Epithelial cell of prostate (primary cell): Measurements from ENCODE around the gene RLF.
A peak's percentile ranks its signal among the peaks of the same experiment; 100 is the strongest.

Experiments
- DNase-seq: peaks from one replicate; pipeline ENCODE4 v3.0.0-alpha.2; 2011; ENCODE audit warnings: low read depth, low spot score
- H3K27ac ChIP-seq: fragments of 450-650 bp; 2 replicates; pipeline ENCODE4 v1.5.1; 2017; ENCODE audit warnings: mild to moderate bottlenecking

RLF gene

GRCh38 chr1:40232444-40232843 is 71.3 kb downstream of the RLF start:
- no peak overlapping the region for H3K27ac ChIP-seq
- DNase-seq, result no peak

DNA sequence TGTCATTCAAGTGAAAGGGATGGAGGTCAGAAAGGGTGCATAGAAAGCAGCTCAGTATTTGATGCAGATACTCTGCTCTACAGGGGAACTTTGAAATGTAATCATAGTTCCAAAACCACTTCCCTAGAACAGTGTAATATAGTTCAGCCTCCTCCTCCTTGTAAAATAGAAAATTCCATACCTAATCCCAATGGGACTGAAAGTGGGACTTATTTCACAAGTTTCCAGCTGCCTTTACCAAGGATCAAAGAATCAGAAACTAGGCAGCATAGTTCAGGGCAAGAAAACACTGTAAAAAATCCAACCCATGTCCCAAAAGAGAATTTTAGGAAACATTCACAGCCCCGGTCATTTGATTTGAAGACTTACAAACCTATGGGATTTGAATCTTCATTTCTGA is 78.4 kb downstream of the RLF start:
- DNase-seq, result no peak
- H3K27ac ChIP-seq, result peak overlapping the region; percentile 89

DNA sequence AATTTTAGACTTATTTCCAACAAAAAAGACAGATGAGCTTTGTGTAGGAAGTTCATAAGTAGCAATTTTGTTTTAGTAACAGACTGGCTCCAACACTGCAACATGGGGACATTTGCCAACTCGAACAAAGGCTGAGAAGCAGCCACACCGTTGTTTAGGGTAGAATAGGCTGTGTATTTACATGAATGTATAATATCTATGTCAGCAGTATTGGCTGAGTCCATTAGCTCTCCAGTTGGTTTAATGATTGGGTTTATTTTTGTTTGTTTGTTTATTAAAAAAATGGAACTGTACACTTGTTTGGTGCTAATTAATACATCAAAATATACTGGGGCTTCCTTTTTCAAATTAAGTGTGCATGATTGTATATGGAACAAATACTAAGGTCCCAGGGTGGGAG is 79.2 kb downstream of the RLF start:
- peak overlapping the region; percentile 89 for H3K27ac ChIP-seq
- DNase-seq, result no peak

DNA sequence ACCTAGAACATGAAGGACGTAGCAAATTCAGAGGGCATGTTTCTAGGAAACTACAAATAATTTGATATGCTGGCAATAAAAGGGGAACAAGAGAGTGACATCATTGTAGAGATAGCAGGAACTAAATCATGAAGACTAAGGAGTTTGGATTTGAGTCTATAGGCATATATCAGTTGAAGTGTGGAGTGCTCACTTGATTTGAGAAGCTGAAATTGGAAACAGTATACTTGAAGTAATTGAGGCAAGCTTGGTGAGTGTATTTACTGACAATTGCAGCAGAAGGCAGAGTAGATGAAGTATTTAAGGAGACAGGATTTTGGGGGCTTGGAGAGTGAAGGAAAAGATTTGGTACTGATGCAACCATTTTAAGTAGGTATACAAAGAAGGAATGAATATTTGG is 80.2 kb downstream of the RLF start:
- no peak for DNase-seq
- H3K27ac ChIP-seq, result peak overlapping the region; percentile 89

DNA sequence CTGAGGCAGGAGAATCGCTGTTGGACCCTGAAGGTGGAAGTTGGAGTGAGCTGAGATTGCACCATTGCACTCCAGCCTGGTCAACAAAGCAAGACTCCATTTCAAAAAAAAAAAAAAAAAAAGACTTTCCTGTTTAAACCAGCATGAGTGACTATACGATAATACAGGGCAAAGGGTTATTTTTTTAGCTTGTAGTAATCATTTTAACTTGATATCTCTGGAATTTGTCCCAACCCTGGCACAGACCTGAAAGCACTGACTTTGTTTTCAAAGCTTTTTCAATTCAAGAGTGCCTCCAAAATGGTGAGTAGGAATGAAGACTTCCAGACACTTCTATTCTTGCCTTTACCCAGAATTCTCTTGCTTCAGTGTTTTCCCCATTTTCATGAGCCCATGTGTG is 82.2 kb downstream of the RLF start:
- peak overlapping the region; percentile 89 for H3K27ac ChIP-seq
- DNase-seq, result no peak

GRCh38 chr1:40244138-40244744 is 83.1 kb downstream of the RLF start:
- DNase-seq, result no peak
- peak overlapping the region; percentile 40 for H3K27ac ChIP-seq

DNA sequence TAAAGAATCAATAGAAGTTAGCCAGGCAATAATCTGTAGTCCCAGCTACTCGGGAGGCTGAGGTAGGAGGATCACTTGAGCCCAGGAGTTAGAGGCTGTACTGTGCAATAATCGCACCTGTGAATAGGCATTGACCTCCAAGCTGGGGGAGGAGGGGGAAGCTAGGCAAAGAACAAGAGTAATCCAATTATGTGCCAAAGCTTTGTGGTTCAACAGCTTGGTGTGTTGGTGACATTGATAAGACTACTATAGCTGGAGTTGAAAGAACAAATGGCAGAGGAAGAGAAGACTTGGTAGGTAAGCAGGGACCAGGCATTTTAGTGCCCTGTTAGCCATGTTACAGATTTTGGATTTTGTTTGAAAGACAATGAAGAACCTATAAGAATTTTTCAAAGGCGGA is 84.5 kb downstream of the RLF start:
- no peak for DNase-seq
- peak overlapping the region; percentile 40 for H3K27ac ChIP-seq

- H3K27ac ChIP-seq, result no peak within 1 kb of the TSS
- DNase-seq, result no peak
Observed at GRCh38 chr1:40247655-40248054, 86.5 kb downstream of the RLF start, which contains the start of gene TMCO2. Gene TMCO2 (plus strand): TSS chr1:40247937. CDS start chr1:40247994, 57 bp downstream.

DNA sequence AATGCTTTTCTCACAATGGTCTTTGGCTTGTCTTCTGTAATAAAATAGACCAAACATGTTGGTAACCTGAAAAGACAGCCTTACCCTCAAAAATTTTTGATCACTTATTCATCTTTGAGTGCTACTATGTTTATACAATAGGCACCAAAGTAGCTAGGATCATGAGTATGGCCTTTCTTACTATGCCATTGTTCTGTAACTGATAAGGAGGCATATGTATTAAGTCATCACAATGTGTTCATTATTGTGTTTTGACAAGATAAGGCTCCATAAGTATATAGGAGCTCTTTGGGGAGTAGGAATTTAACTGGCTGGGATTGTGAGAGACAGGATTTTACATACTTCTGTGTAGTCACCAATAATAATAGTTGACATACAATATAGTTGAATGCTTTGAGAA is 87.2 kb downstream of the RLF start:
- no peak for DNase-seq
- no peak overlapping the region for H3K27ac ChIP-seq

GRCh38 chr1:40251456-40251855 is 90.3 kb downstream of the RLF start:
- no peak for DNase-seq
- no peak overlapping the region for H3K27ac ChIP-seq

DNA sequence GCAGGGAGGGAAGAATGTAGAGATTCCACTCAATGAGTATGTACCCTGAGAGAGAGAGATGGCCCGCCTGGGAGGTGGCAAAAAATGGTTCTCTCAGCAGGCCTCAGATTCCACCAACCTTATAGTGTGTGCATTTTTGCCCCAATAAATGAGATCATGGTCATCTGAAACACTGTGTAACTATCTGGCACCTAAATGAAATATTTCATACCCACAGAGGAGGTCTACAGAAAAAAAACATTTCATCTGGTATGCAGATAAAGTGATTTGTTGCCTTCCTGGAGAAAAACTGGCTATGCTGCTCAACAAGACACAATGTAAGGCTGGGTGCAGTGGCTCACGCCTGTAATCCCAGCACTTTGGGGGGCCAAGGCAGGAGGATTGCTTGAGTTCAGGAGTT is 91.4 kb downstream of the RLF start:
- no peak overlapping the region for H3K27ac ChIP-seq
- no peak for DNase-seq

DNA sequence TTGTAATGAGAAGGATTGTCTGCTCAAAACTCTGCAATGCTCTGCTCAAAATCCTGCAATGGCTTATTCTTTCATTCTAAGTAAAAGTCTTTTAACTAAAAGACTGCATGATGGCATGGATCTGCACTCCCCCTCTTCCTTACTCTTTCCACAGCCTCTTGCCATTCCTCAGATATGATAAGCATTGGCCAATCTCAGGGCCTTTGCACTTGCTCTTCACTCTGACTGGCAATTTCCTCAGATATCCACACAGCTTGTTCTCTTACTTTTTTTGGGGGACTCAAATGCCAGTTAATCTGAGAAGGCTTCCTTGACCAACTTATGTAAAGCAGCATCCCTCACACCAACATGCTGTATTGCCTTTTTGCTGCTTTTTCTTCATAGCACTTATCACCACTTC is 94.0 kb downstream of the RLF start:
- DNase-seq, result no peak
- no peak overlapping the region for H3K27ac ChIP-seq

GRCh38 chr1:40256401-40257084 is 95.4 kb downstream of the RLF start:
- DNase-seq, result no peak
- peak overlapping the region; percentile 98 for H3K27ac ChIP-seq

GRCh38 chr1:40257313-40257687 is 96.1 kb downstream of the RLF start:
- no peak for DNase-seq
- H3K27ac ChIP-seq, result peak overlapping the region; percentile 98

- H3K27ac ChIP-seq, result peak within 1 kb of the TSS; percentile 98
- peak; percentile 93 for DNase-seq
Observed at GRCh38 chr1:40257688-40258444, 96.7 kb downstream of the RLF start, which contains the start of gene ZMPSTE24. Gene ZMPSTE24 (plus strand): TSS chr1:40258236. CDS start chr1:40258272, 36 bp downstream.

- no peak for DNase-seq
- H3K27ac ChIP-seq, result peak overlapping the region; percentile 98
Observed at GRCh38 chr1:40258445-40258769, 97.2 kb downstream of the RLF start.

DNA sequence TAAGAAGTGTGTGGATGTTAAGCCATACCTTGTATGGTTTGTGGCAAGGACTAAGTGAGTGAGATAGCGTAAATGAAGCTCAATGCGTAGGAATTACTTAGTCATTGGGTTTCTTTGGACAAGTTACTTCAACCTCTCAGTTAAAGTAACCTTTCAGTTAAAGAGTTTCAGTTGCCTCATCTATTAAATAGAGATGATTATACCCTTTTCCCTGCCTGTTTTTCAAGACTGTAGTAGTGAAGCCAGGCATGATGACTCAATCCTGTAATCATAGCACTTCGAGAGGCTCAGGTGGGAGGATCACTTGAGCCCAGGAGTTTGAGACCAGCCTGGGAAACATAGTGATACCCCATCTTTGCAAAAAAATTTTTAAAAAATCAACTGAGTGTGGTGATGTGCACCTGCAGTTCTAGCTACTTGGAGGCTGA is 103.2 kb downstream of the RLF start:
- H3K27ac ChIP-seq, result peak overlapping the region; percentile 67
- DNase-seq, result no peak

GRCh38 chr1:40265298-40265697 is 104.1 kb downstream of the RLF start:
- peak overlapping the region; percentile 71 for H3K27ac ChIP-seq
- DNase-seq, result no peak

GRCh38 chr1:40265919-40266318 is 104.7 kb downstream of the RLF start:
- DNase-seq, result no peak

DNA sequence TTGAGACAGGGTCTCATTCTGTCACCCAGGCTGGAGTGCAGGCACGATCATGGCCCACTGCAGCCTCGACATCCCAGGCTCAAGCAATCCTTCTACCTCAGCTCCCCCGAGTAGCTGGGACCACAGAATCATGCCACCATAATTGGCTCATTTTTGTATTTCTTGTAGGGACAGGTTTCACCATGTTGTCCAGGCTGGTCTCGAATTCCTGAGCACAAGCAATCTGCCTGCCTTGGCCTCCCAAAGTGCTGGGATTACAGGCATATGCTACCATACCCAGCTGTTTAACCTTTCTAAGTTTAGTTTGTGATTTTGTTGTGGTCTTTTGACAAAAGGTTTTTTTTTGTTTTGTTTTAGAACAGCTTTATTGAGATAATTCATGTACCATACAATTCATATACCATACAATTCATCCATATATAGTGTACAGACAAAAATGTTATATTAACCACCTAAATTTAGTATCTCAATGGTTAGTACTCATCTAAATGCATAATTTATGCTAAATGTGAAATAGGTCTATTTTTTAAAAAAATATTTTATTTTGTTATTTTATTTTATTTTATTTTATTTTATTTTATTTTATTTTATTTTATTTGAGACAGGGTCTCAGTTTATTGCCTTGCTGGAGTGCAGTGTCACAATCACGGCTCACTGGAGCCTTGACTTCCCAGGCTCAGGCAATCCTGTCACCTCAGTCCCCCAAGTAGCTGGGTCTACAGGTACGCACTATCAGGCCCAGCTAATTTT is 105.8 kb downstream of the RLF start:
- peak overlapping the region; percentile 71 for H3K27ac ChIP-seq
- no peak for DNase-seq

More at GRCh38 chr1:40265919-40266318, 104.7 kb downstream of the RLF start:
- peak overlapping the region; percentile 71 for H3K27ac ChIP-seq

DNA sequence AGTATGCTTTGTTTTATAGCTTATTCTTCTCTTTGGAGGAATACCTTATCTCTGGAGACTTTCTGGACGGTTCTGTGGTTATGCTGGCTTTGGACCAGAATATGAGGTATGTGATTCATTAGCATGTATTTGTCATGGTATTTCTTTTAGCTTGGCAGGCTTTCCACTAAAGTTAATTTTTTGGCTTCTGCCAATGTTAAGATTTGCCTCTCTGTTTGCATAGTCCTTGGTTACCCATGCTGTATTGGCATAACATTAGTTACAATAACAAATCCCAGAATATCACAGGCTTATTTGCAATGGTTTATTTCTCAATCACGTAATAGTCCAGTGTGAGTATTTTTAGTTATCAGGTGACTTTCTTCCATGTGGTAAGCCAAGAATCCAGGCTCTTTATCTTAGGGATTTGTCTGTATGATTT is 106.6 kb downstream of the RLF start:
- peak overlapping the region; percentile 71 for H3K27ac ChIP-seq
- peak; percentile 79 for DNase-seq
